Endothelial cell of umbilical vein (primary cell): ENCODE data around the gene C11orf65. TPM values are rescaled to one million over a fixed set of nuclear protein-coding genes. Genes with fewer than 3 reads are reported as not detected.

Source experiments
- BruUV-seq: library from RNA; stranded (reverse); fragments of 400-500 nt; replicated peaks from 2 replicates; lab custom pipeline; 2021; lab: Mats Ljungman, UMichigan
- CTCF ChIA-PET: fragments of 300-600, 350-600 bp; sonication (Branson Sonifier 250); formaldehyde crosslinking; loops from one replicate; lab custom pipeline; 2021; ENCODE audit warnings: antibody characterized with exemption, inconsistent platforms; lab: Charles Lee
- POLR2A ChIA-PET: fragments of 300-600, 350-600 bp; sonication (Branson Sonifier 250); formaldehyde crosslinking; loops from one replicate; lab custom pipeline; 2021; ENCODE audit warnings: antibody characterized with exemption, inconsistent platforms; lab: Charles Lee
- DNase-seq: peaks from one replicate; pipeline ENCODE4 v3.0.0-alpha.2; 2011; ENCODE audit warnings: low read depth, low spot score
- FAIRE-seq: peaks from 2 replicates; lab custom pipeline; 2011; peaks lifted over from hg19 to GRCh38; lab: Jason Lieb, UNC
- H2AFZ ChIP-seq: 2 replicates; pipeline ENCODE4 v1.6.0; 2012; ENCODE audit warnings: low read depth, low read length, control low read depth, inconsistent platforms
- H3K27ac ChIP-seq: 2 replicates; pipeline ENCODE4 v1.5.1; 2011; ENCODE audit warnings: low read depth, mild to moderate bottlenecking, control low read depth, low read length, moderate library complexity; ENCODE audit not compliant: insufficient read depth
- H3K27me3 ChIP-seq, 2 experiments: 2 replicates each; pipeline versions ENCODE4 v1.6.0 to v1.6.1; 2011; ENCODE audit warnings: low read length in 2 of 2, mixed read lengths in 1 of 2; ENCODE audit not compliant: control insufficient read depth in 2 of 2, insufficient read depth in 2 of 2
- H3K36me3 ChIP-seq, 2 experiments: 2 replicates in 1 of 2; 3 replicates in 1 of 2; pipeline ENCODE4 v1.5.1; 2011; ENCODE audit warnings: low read length in 2 of 2, mild to moderate bottlenecking in 1 of 2, moderate library complexity in 1 of 2; ENCODE audit not compliant: control insufficient read depth in 2 of 2, insufficient read depth in 2 of 2; ENCODE audit errors: extremely low read depth in 1 of 2
- H3K4me1 ChIP-seq: 3 replicates; pipeline ENCODE4 v1.5.1; 2011; ENCODE audit warnings: mild to moderate bottlenecking, low read length; ENCODE audit not compliant: control insufficient read depth, insufficient read depth; ENCODE audit errors: extremely low read depth
- H3K4me2 ChIP-seq: 2 replicates; pipeline ENCODE4 v1.6.1; 2011; ENCODE audit warnings: low read length, control low read depth, mixed read lengths; ENCODE audit not compliant: insufficient read depth
- H3K4me3 ChIP-seq, 3 experiments: fragments of 200-600 bp in 1 of 3; sonication (generic), shearing (Covaris generic) in 1 of 3; replicated peaks in 1 of 3; 2 replicates each; pipeline ENCODE4 v1.5.1; 2011 to 2016; ENCODE audit warnings: control low read depth in 3 of 3, low read length in 3 of 3, mild to moderate bottlenecking in 2 of 3, inconsistent platforms in 1 of 3, low read depth in 1 of 3, moderate library complexity in 1 of 3; ENCODE audit not compliant: insufficient read depth in 1 of 3
- H3K79me2 ChIP-seq: 2 replicates; pipeline ENCODE4 v1.6.0; 2012; ENCODE audit warnings: low read length, inconsistent platforms; ENCODE audit not compliant: control insufficient read depth, insufficient read depth
- H3K9ac ChIP-seq: replicated peaks from 2 replicates; pipeline ENCODE3; 2011; ENCODE audit warnings: low read length, control low read depth; ENCODE audit not compliant: insufficient read depth; ENCODE audit errors: extremely low read depth
- H3K9me1 ChIP-seq: replicated peaks from 3 replicates; pipeline ENCODE4 v1.6.0; 2011; ENCODE audit warnings: mild to moderate bottlenecking, low read length; ENCODE audit not compliant: control insufficient read depth, insufficient read depth; ENCODE audit errors: extremely low read depth
- H3K9me3 ChIP-seq: replicated peaks from 2 replicates; pipeline ENCODE4 v1.5.1; 2012; ENCODE audit warnings: low read length, inconsistent platforms; ENCODE audit not compliant: control insufficient read depth, insufficient read depth
- H4K20me1 ChIP-seq: replicated peaks from 2 replicates; pipeline ENCODE3; 2011; ENCODE audit warnings: mild to moderate bottlenecking, low read length; ENCODE audit not compliant: control insufficient read depth, insufficient read depth; ENCODE audit errors: extremely low read depth
- CTCF ChIP-seq, 2 donors: IDR thresholded peaks; 1 replicate in 1 of 2; 2 replicates in 1 of 2; pipeline ENCODE4 v1.5.1; 2011; ENCODE audit warnings: low read length in 2 of 2, mild to moderate bottlenecking in 2 of 2, moderate library complexity in 2 of 2, control low read depth in 1 of 2, inconsistent platforms in 1 of 2, low read depth in 1 of 2; ENCODE audit not compliant: insufficient read depth in 1 of 2; ENCODE audit errors: extremely low read depth in 1 of 2
- FOS ChIP-seq: IDR thresholded peaks from 2 replicates; pipeline ENCODE4 v1.6.1; 2011; ENCODE audit warnings: mild to moderate bottlenecking, low read length, moderate library complexity, borderline replicate concordance; ENCODE audit not compliant: insufficient read depth
- dilution Hi-C: fragments of 300-500 bp; cut with MboI; formaldehyde crosslinking; loops from one replicate; pipeline ENCODE4 v1.15.0; 2019; ENCODE audit warnings: low sequenced_read_pairs; ENCODE audit not compliant: extremely low pct_ligation_motif_present
- intact Hi-C: fragments of 100-400 bp; cut with micrococcal nuclease; formaldehyde crosslinking; loops from one replicate; pipeline ENCODE4 v1.10.0; 2022
- polyA plus RNA-seq, 4 experiments: library from polyadenylated mRNA; depleted of rRNA in 3 of 4; stranded (reverse) in 3 of 4; unstranded in 1 of 4; fragments of >200 nt; gene quantifications; 2 replicates each; pipeline versions ENCODE4 v1.2.1 to v1.2.3, GENCODE V29; 2011 to 2012; ENCODE audit warnings: missing spikeins in 1 of 4
- total RNA-seq: library from RNA; stranded (reverse); gene quantifications from 2 replicates; pipeline ENCODE4 v1.2.3, GENCODE V29; 2021

Gene C11orf65
- total and polyA plus RNA-seq, 2 donors (not counting 3 experiments of a cell fraction or from before 2014, with no cell fraction given) = not detected

- no peaks in the 10 kb centered on the region for H3K9me3 ChIP-seq
- DNase-seq (no peak), FAIRE-seq (no peak)
- POLR2A ChIA-PET = no interaction called here
- dilution Hi-C loops (no loop called here), intact Hi-C loops (no loop called here)
- no peak overlapping the region for H3K4me3 ChIP-seq
- H3K4me1 ChIP-seq = no peaks in the 10 kb centered on the region
- no peaks in the 10 kb centered on the region for H3K9me1 ChIP-seq
- H3K36me3 ChIP-seq = no peaks in the 10 kb centered on the region
- H3K9ac ChIP-seq = no peak overlapping the region
- no peak overlapping the region for H3K27ac ChIP-seq
- H3K27me3 ChIP-seq = no peaks in the 10 kb centered on the region
- H2AFZ ChIP-seq = no peak overlapping the region
- no peak for TF ChIP-seq FOS
- no peak overlapping the region for H3K4me2 ChIP-seq
- no peaks in the 10 kb centered on the region for H3K79me2 ChIP-seq
- CTCF ChIA-PET = interaction anchor here (0.6 to 1.0 kb wide), 2 partner anchors 10 to 12 kb away, joined by 3 read pairs; no protein-coding TSS in a partner anchor
- no TSS peak for BruUV-seq
- no peaks in the 10 kb centered on the region for H4K20me1 ChIP-seq
Observed at GRCh38 chr11:108394744-108395284, 72.5 kb downstream of the C11orf65 start.

- CTCF ChIA-PET = no interaction called here
- Histone ChIP-seq H3K36me3 (no peaks in the 10 kb centered on the region), H3K79me2 (no peaks in the 10 kb centered on the region), H2AFZ (no peak overlapping the region), H3K9me3 (no peaks in the 10 kb centered on the region), H3K9me1 (no peaks in the 10 kb centered on the region), H3K9ac (no peak overlapping the region), H3K27me3 (no peaks in the 10 kb centered on the region), H3K4me3 (no peak overlapping the region), H3K27ac (no peak overlapping the region), H3K4me1 (no peaks in the 10 kb centered on the region), H3K4me2 (no peak overlapping the region), H4K20me1 (no peaks in the 10 kb centered on the region)
- intact Hi-C loops = no loop called here
- dilution Hi-C loops = no loop called here
- DNase-seq (no peak), FAIRE-seq (no peak)
- no peak for TF ChIP-seq CTCF (IDR thresholded peaks at IDR 0.05; ENCODE audit: extremely low read depth in 1 of 2, insufficient read depth in 1 of 2, low read depth in 1 of 2, low read length in 2 of 2)
- no peak for TF ChIP-seq FOS
- BruUV-seq = no TSS peak
- POLR2A ChIA-PET = no interaction called here
Observed at GRCh38 chr11:108393046-108393445, 74.3 kb downstream of the C11orf65 start.
